NT2/D1 (cell line): ENCODE data around the gene POU6F1.

Experiments
- SUZ12 ChIP-seq: IDR thresholded peaks from 2 replicates; pipeline ENCODE4 v1.6.1; 2011; ENCODE audit not compliant: insufficient read length, insufficient read depth; ENCODE audit errors: extremely low read depth
- ZNF274 ChIP-seq: IDR thresholded peaks from 2 replicates; pipeline ENCODE4 v1.6.1; 2011; ENCODE audit warnings: mild to moderate bottlenecking, low read depth, low read length

DNA sequence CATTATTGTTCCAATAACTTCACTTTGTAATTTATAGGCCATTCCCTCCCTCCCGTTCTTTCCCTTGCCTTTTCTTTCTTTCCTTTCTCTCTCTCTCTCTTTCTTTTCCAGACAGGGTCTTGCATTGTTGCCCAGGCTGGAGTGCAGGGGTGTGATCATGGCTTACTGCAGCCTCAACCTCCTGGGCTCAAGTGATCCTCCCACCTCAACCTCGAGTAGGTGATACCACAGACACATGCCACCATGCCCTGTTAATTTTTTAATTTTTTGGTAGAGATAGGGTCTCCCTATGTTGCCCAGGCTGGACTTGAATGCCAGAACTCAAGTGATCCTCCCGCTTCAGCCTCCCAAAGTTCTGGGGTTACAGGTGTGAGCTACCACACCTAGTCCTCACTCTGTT, 6.8 kb upstream of the POU6F1 start:
- TF ChIP-seq SUZ12 = no peak
- TF ChIP-seq ZNF274 = no peak
